Limb (tissue), 2 donors: Measurements from ENCODE around the gene LMNTD2.

ENCODE experiments used
- DNase-seq, 2 donors: peaks; one replicate each; pipeline ENCODE4 v3.0.0-alpha.2; 2016; ENCODE audit errors: extremely low spot score in 2 of 2

The LMNTD2 gene

DNA sequence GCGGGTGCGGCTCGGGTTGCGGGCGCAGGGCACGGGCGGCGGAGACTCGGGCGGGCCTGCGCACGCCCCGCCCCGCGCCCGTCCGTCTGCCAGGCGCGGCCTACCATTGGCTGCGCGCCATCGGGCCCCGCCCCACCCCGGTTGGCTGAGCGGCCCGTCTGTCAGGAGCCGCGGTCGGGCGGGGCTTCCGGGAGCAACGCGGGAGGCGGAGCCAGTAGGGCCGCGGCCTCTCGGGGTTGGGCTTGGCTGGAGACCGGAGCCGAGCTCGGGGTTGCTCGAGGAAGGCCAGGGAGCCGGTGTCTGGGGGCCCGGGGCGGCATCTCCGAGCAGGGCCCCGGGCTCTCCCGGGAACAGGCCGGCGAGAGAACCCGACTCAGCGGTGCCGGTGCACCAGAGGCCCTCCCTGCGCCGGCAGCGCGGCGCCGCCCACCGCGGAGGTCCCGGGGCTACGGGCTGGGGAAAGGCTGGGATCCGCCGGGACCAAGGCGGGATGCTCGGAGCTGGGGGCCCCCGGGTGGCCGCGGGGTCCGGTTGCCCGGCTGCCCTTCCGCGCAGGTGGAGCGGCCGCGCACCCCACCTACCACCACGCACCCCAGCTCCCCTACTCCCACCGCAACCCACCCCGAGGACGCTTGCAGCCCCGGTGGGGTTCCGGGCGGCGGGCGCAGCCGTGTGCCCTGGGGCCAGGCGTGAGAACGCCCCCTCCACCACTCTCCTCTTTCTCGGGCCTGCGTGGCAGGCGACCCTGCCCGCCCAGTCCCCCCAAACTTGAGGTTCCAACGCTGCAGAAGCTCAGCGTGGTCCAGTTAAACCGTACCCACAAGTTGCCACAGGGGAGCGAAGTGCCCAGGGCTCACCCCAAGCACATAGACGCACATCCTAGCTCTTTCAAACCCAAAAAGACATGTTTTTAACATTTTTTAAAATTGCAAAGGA lies 24.8 kb downstream of the LMNTD2 start, which contains the start of gene HRAS:
HRAS (minus strand) TSS at position 58 of the 936 bp plus-strand sequence.
- DNase-seq, result peak; percentile 94 to 98

DNA sequence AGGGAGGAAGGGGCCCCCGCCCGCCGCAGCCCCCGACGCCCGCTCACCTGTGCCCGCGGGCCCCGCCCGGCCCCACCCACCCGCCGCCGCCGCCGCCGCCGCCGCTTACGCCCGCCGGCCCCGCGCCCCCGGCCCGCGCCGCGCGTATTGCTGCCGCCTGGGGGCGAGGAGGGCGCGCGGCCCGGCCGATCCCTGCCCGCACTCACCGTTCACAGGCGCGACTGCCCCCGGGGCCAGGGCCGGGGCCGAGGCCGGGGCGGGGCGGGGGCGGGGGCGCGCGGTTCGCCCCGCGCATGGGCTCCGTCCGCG lies 25.4 kb downstream of the LMNTD2 start:
- no peak for DNase-seq

DNA sequence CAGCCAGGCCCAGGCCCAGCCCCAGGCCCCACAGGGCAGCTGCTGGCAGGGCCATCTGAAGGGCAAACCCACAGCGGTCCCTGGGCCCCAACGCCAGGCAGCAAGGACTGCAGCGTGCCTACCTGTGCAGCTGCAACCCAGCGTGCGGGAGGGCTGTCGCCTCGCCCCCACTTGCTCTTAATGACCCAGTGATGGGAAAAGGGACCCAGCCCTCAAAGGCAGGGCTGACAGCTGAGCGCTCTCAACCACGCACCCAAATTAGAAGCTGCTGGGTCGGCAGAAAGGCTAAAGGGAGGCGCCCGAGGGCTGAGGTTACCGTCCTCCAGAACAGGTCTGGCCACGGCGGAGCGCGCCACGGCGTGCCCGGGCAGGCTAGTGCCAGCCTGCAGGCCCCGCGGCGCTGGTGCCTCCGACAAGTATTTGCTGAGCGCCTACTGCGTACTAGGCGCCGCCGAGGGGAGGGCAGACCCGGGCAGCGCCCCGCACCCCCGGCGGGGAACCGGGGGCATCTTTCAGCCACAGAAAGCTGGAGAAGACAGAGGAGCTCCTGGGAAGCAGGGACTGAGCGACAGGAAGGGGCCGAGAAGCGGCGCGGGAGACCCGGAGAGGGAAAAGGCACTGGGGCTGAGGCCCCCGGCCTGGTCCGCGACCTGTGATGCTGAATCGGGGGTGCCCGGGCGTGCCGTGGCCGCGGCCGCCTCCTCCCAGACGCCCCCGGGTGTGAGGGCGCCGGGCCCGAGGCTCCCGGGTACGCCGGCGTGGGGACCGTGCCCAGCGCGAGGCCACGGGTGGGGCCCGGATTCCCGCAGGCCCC lies 25.9 kb downstream of the LMNTD2 start:
- peak in 1 of 2 donors; percentile 59 for DNase-seq

DNA sequence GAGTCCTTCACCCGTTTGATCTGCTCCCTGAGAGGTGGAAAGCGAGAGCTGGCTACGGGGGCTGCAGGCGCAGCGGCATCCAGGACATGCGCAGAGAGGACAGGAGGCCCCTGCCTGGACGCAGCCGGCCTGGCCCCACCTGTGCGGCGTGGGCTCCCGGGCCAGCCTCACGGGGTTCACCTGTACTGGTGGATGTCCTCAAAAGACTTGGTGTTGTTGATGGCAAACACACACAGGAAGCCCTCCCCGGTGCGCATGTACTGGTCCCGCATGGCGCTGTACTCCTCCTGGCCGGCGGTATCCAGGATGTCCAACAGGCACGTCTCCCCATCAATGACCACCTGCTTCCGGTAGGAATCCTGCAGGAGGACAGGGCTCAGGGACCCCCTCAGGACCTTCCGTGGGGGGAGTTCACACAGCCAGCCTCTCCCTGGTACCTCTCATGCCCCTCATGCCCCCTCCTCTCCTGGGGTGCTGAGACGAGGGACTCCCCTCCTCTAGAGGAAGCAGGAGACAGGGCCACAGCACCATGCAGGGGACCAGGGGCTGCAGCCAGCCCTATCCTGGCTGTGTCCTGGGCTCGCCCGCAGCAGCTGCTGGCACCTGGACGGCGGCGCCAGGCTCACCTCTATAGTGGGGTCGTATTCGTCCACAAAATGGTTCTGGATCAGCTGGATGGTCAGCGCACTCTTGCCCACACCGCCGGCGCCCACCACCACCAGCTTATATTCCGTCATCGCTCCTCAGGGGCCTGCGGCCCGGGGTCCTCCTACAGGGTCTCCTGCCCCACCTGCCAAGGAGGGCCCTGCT lies 26.7 kb downstream of the LMNTD2 start:
- DNase-seq, result peak in 1 of 2 donors; percentile 30

DNA sequence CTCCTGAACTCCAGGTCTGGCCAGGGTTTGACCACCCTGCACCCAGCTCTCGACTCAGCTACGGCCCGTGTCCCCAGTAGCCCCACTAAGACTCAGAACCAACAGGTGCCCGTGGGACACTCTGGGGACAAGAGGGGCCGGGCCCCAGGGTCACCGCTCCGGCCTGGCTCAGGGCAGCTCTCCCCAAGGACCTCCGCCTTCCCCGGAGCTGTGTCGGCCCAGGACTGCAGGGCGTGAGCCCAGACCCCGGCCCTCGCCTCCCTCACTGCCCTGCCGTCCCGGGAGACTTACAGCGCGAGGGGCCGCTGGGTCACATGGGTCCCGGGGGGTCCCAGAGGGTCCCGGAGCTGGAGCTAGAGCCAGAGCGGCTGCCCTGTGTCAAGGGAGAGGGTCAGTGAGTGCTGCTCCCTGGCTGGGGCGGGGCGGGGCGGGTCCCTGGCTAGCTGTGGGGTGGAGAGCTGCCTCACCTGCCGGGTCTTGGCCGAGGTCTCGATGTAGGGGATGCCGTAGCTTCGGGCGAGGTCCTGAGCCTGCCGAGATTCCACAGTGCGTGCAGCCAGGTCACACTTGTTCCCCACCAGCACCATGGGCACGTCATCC lies 27.5 kb downstream of the LMNTD2 start:
- peak in 1 of 2 donors; percentile 40 for DNase-seq

DNA sequence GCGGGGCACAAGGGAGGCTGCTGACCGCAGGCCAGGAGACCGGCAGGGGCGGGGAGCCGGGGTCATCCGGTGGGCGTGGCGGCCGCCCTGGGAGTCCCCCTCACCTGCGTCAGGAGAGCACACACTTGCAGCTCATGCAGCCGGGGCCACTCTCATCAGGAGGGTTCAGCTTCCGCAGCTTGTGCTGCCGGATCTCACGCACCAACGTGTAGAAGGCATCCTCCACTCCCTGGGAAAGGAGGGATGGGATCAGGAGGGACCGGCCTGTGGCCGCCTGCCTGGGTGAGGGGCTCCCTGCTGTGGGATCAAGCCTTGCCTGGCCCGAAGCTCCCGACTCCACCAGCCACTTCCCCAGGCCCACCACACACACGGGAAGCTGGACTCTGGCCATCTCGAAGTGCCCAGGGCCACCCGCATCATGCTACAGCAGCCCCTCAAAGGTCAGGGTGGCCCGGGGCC lies 28.0 kb downstream of the LMNTD2 start:
- DNase-seq, result peak in 1 of 2 donors; percentile 29

DNA sequence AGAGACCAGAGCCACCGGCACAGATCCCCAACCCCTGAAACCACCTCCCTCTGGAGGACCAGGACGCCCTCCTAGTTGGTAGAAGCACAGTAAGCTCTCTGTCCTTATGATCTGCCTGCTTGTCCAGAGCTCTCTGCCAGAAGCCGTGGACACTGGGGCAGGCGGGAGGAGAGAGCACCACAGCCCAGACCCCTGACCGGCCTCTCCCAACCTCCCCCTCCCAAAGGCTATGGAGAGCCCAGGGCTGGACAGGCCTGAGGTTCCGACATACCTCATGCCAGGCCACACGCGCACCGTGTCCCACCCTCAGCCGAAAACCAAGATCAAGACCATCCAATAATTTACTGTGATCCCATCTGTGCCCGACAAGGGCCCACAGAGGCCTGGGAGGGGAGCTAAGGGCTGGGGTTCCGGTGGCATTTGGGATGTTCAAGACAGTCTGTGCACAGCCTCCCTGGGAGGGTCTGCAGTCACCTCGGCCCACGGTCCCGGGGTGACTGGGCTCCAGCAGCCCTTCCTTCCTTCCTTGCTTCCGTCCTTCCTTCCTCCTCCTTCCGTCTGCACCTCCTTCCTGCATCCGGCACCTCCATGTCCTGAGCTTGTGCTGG lies 28.5 kb downstream of the LMNTD2 start:
- peak in 1 of 2 donors; percentile 24 for DNase-seq

DNA sequence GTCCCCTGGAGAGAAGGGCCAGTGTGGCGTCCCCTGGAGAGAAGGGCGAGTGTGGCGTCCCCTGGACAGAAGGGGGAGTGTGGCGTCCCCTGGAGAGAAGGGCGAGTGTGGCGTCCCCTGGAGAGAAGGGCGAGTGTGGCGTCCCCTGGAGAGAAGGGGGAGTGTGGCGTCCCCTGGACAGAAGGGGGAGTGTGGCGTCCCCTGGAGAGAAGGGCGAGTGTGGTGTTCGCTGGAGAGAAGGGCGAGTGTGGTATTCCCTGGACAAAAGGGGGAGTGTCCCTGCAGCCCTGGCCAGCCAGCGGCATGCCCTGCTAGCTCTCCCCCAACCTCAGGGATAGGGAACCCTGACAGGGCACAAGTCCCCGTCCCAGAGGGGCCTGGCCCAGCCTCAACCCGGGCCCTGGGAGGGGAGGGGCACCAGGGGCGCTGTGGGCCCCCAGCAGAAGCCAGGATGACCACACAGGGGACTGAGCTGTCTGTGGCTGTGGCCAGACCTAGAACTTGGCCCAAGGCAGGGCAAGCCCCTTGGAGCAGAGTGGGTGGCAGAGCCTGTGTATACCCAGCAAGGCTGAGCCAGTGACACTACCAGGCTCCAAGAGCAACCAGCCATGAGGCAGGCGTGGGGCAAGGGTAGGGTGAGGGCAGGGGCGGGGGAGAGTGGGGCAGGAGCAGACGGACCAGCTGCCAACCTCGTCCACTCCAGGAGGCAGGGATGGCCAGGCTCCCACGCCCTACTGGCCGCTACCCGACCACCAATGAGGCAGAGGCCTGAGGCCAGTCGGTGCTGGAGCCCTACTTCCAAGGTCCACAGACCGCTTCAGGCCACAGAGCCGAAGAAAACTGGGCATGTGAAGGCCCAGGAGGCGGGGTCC lies 29.3 kb downstream of the LMNTD2 start:
- DNase-seq, result peak in 1 of 2 donors; percentile 33

DNA sequence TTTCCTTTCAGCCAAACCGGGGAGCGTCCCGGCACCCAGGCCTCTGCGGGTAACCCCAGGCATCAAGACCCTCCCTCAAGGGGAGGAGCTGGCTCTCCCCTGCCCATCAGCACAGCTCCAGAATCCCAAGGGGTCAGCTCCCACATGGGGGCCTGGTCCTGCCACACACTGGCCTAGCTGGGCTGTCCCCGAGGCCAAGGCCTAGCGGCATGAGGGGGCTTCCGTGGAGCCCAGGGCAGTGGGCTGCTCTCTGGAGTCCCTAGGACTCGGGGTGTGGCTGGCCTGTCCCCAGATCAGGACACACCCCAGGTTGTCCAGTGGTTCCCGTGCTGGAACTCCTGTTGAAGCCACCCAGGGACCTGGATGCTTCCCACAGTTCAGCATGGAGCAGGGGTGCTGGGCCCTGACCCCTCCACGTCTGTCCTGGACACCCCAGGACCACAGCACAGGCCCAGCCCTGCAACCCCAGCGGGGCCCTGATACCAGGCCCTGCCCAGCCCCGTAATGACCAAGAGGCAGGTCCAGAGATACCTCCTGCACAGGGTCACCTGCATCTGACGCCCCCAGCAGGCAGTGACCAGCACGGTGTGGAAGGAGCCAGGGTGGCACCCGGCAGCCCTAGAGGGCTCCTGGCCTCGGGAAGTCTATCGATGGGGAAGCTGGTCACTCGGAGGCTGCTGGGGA lies 30.7 kb downstream of the LMNTD2 start:
- DNase-seq, result peak in 1 of 2 donors; percentile 29

DNA sequence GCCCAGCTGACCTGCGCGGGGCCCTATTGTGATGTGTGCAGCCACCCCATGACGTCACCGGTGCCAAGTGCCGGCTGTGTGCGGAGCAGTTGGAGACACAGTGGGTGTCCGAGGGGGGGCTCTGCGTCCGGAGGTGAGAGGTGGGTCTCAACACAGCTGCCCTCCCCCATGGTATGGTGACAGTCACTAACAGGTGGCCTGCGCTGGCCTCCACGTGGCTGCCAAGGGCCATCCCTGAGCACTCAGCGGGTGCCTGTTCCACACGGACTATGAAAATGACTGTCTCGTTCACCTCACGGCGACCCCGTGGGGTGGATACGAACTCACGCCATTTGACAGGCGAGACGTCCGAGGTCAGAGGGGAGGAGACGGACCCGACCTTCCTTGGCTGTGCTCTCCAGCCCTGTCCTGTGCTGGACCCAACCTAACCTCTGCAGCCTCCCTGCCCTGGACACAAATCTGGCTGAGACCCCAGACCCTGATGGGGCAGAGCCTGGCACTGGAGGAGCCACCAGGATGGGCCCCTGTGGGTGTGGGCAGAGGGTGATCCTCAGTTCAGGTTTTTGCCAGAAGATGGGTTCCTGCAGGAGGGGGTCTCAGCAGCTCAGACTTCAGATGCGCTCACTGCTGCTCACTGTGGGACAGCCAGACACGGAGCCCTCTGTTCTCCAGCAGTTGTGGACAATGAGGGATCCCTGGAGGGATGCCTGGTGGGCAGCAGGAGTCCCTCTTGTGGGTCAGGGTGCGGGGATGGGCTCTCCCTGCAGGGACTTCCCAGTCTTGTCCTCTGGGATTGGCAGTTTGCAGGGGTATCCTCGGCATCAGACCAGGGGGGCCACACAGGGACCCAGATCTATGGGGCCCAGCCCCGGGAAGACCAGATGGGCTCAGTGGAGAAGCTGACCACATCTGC lies 31.5 kb downstream of the LMNTD2 start:
- DNase-seq, result peak in 1 of 2 donors; percentile 51

DNA sequence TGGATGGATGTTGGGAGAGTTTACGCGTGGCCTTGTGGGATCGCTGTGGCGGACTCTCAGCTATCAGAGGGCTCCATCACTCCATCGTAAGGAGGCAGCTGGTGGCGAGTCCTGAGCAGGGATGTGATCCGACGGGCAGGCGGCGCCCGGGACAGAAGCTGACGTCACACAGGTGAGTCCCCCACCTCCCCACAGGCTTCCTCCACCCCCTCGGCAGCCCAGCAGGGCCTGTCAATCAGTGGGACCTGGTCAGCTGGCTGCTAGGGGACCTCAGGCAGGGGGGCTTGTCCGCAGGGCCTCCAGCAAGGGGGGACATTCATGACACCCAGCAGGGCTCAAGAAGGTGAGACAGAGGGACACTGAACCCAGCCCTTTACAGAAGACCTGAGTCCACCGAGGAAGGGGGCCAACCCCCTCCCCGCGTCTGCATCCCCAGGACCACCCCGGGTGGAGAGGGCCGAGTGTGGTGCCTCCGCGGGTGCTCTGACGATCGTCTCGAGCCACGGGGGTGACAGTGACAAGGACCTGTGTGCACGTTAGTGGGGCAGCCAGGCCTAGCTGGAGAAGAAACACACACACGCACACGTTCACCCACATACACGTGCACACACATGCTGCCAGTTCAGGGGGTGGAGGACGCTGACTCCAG lies 32.2 kb downstream of the LMNTD2 start:
- peak in 1 of 2 donors; percentile 27 for DNase-seq

DNA sequence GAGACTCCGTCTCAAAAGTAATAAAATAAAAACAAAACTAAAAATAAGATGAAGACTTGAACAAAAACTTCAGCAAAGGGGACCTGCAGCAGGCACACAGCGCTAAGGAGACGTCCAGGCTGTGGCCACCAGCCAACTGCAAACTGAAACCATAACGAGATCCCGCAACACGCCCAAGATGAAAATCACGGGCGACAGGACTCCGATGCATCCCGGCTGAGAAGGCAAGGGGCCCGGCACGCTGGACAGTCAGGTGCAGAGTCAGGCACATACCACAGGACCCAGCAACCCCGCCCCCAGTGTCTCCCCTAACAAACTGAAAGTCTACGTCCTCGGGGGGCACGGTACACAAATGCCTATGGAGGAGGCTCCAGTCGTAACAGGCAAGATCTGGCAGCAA lies 34.3 kb downstream of the LMNTD2 start:
- no peak for DNase-seq

DNA sequence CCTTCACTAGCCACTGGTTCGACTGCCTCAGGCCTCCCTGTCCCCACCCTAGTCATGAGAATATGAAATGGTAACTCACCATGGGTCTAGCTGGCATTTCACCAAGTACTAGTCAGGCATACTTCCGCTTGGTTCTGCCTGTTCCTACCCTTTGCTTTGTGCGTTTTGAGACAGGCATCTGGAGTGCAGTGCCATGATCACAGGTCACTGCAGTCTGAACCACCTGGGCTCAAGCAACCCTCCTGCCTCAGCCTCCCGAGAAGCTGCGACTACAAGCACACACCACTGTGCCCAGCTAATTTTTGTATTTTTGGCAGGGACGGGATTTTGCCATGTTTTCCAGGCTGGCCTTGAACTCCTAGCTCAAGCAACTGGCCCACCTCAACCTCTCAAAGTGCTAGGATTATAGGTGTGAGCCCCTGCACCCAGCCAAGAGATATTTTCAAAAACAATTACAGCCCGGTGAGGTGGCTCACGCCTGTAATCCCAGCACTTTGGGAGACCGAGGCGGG lies 39.3 kb downstream of the LMNTD2 start:
- DNase-seq, result no peak

DNA sequence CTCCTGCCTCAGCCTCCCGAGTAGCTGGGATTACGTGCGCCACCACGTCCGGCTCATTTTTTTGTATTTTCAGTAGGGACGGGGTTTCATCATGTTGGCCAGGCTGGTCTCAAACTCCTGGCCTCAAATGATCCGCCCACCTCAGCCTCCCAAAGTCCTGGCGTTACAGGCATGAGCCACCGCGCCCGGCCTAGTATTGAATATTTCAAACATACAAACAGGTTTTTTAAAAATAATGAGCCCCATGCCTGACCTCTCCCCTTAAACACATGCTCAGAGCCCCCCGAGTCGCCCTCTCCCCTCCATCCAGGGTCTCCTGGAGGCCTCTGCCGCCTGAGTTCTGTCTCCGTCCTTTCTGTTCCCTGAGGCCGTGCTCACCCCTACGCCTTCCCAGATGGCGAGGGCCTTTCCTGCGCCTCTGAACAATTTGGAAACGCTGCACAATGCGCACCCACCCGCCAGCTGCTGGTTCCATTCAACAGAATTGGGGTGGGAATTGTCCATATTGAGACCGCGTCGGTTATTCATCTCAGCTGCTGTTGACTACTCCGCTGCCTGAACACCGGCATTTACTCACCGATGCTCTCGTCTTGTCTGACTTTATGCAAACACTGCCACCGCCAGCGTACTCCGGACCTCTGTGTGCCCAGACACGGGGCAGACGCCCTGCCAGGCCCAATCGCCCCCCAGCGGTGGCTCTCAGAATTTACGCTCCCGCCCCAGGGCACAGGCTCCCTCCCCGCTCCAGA lies 39.9 kb downstream of the LMNTD2 start:
- DNase-seq, result peak in 1 of 2 donors; percentile 30

DNA sequence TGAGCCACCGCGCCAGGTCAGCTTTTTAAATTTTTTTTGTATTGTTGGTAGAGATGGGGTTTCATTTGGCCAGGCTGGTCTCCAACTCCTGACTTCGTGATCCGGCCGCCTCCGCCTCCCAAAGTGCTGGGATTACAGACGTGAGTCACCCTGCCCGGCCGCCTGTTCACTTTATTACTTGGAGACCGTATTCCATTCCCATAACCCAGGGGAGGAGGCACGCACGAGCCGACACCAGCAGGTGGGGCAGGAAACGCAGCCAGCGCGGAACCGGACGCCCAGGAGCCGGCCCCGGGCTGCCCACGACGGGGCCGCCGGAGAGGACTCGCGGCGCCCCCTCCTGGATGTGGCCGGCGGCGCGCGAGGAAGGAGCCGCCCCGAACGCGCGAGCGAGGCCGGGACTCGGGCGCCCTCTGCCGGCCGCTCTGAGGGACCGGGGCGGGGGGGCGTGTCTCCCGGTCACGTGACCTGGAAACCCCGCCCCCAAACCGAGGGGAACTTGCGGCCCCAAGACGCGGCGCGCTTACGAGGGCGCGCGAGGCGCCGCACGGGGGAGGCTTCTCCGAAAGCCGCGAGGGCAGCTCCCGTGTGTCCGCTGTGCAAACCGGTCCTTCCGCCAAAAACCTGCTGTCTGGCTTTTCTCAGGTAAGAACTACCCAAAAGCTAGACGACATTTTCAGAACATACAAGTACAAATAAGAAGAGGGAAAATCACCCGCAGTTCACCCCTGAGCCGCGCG lies 41.9 kb downstream of the LMNTD2 start:
- peak; percentile 74 to 87 for DNase-seq
